ENCODE measurements around the gene KY.
"Not testable (repeated sequence)": the region's sequence is repeated elsewhere in the genome, so short reads cannot be mapped to it uniquely, and the experiment has no call there.

KY gene

DNA sequence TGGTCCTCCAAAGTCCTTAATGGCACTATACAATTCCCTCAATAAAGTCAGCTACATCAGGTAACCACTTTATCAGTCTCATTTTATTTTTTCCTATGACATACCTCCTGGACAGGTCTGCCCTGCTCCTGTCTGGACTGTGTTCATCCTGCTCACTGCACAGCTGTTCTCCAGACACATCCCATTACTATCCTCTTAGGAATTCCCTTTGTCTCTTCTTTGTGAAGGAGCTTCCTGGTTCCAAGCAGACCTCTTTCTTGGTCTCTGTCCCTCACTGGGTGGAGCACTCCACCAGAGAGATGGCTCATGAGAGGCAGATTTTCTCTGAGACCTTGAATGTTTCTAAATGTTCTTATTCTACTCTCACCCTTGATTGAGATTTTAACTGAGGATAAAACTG is 60.1 kb downstream of the KY start:
- H3K4me3 ChIP-seq (ENCODE audit: low read depth in 1 of 2, low read length in 2 of 2): no peak overlapping the region
- H3K4me1 ChIP-seq (ENCODE audit: insufficient read depth, low read length): no peaks in the 10 kb centered on the region
- no peaks in the 10 kb centered on the region for H3K9me3 ChIP-seq (ENCODE audit: low read length)
- H3K9ac ChIP-seq (ENCODE audit: low read length): no peak overlapping the region
- H3K36me3 ChIP-seq (ENCODE audit: insufficient read depth, low read length): no peaks in the 10 kb centered on the region
- no peak overlapping the region for H3K27ac ChIP-seq (ENCODE audit: low read depth, low read length)
- no peaks in the 10 kb centered on the region for H3K27me3 ChIP-seq (ENCODE audit: control insufficient read depth in 1 of 2, insufficient read depth in 2 of 2, low read length in 2 of 2)

DNA sequence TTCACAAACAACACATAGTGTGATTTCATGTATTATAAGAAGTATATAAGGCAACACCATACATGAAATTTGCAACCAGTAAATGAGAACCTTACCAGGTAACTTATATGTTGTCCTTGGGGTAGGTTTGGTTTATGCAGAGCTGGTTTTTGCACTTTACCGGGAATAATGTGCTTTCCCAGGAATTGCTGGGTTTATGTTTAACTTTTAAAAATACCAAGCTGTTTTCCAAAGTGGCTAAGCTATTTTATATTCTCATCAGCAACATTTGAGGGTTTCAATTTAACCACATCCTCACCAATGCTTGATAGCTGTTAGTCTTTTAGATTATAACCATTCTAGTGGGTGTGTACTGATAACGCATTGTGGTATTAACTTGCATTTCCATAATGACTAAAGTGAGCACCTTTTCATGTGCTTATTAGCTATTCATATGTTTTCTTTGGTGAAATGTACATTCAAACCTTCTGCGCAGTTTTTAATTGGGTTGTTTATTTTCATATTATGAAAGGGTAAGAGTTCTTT is 71.6 kb downstream of the KY start:
- H3K9ac ChIP-seq (ENCODE audit: low read length): no peak overlapping the region
- H3K4me1 ChIP-seq (ENCODE audit: insufficient read depth, low read length): no peaks in the 10 kb centered on the region
- no peak overlapping the region for H3K27ac ChIP-seq (ENCODE audit: low read depth, low read length)
- no peak overlapping the region for H3K4me3 ChIP-seq (ENCODE audit: low read depth in 1 of 2, low read length in 2 of 2)
- H3K9me3 ChIP-seq (ENCODE audit: low read length): no peaks in the 10 kb centered on the region
- no peaks in the 10 kb centered on the region for H3K36me3 ChIP-seq (ENCODE audit: insufficient read depth, low read length)
- no peaks in the 10 kb centered on the region for H3K27me3 ChIP-seq (ENCODE audit: control insufficient read depth in 1 of 2, insufficient read depth in 2 of 2, low read length in 2 of 2)

DNA sequence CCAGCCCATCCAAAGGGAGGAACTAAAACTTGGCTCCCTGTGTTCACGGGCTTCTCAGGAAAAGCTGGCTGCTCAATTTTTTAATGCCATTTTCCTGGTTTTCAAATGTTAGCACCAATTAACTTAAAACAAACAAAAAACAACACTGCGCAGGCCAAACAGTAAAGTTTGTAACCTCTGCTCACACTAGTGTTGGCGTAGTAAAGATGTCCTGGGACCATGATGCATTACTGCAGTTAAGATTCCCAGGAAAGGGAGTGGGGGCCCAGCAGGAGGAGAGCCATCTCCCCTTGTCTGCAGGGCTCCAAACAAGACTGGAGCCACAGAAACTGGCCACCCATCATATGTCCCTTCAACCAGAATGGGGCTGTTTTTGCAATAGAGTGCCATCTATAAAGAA is 74.0 kb downstream of the KY start:
- H3K27ac ChIP-seq (ENCODE audit: low read depth, low read length): no peak overlapping the region
- H3K4me1 ChIP-seq (ENCODE audit: insufficient read depth, low read length): no peaks in the 10 kb centered on the region
- H3K4me3 ChIP-seq (ENCODE audit: low read depth in 1 of 2, low read length in 2 of 2): no peak overlapping the region
- no peaks in the 10 kb centered on the region for H3K36me3 ChIP-seq (ENCODE audit: insufficient read depth, low read length)
- H3K9me3 ChIP-seq (ENCODE audit: low read length): no peaks in the 10 kb centered on the region
- H3K9ac ChIP-seq (ENCODE audit: low read length): no peak overlapping the region
- H3K27me3 ChIP-seq (ENCODE audit: control insufficient read depth in 1 of 2, insufficient read depth in 2 of 2, low read length in 2 of 2): no peaks in the 10 kb centered on the region

DNA sequence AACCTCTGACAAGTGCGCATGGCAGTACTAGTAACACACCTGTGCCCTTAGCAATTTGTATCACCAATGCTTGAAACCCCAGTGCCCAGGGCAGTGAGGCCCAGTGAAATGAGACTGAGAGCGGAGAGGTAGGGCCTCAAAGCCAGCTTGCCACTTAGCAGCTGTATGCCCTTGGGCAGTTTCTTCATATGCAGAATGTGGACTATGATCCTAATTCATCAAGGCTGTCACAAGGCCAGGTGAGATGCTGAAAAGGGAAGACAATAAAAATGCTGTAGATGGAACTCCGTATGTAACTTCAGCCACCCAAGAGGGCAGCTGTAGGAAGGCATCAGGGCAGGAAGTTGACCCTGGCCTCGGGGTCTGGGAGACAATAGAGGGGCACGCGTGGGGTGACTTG is 74.4 kb downstream of the KY start:
- no peak overlapping the region for H3K4me3 ChIP-seq (ENCODE audit: low read depth in 1 of 2, low read length in 2 of 2)
- no peaks in the 10 kb centered on the region for H3K27me3 ChIP-seq (ENCODE audit: control insufficient read depth in 1 of 2, insufficient read depth in 2 of 2, low read length in 2 of 2)
- H3K27ac ChIP-seq (ENCODE audit: low read depth, low read length): no peak overlapping the region
- H3K36me3 ChIP-seq (ENCODE audit: insufficient read depth, low read length): no peaks in the 10 kb centered on the region
- H3K9me3 ChIP-seq (ENCODE audit: low read length): no peaks in the 10 kb centered on the region
- H3K9ac ChIP-seq (ENCODE audit: low read length): no peak overlapping the region
- no peaks in the 10 kb centered on the region for H3K4me1 ChIP-seq (ENCODE audit: insufficient read depth, low read length)

DNA sequence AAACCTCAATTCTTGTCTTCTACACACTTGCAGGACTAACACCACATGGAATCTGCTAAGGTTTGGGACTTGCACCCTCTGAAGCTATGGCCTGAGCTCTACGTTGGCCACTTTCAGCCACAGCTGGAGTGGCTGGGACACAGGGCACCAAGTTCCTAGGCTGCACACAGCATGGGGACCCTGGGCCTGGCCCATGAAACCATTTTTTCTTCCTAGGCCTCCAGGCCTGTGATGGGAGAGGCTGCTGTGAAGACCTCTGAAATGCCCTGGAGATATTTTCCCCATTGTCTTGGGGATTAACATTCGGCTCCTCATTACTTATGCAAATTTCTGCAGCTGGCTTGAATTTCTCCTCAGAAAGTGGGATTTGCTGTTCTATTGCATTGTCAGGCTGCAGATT is 80.9 kb downstream of the KY start:
- not testable (repeated sequence) for H3K27me3 ChIP-seq (ENCODE audit: control insufficient read depth in 1 of 2, insufficient read depth in 2 of 2, low read length in 2 of 2); H3K9me3 ChIP-seq (ENCODE audit: low read length); H3K4me1 ChIP-seq (ENCODE audit: insufficient read depth, low read length); H3K9ac ChIP-seq (ENCODE audit: low read length); H3K27ac ChIP-seq (ENCODE audit: low read depth, low read length); H3K36me3 ChIP-seq (ENCODE audit: insufficient read depth, low read length); H3K4me3 ChIP-seq (ENCODE audit: low read depth in 1 of 2, low read length in 2 of 2)

DNA sequence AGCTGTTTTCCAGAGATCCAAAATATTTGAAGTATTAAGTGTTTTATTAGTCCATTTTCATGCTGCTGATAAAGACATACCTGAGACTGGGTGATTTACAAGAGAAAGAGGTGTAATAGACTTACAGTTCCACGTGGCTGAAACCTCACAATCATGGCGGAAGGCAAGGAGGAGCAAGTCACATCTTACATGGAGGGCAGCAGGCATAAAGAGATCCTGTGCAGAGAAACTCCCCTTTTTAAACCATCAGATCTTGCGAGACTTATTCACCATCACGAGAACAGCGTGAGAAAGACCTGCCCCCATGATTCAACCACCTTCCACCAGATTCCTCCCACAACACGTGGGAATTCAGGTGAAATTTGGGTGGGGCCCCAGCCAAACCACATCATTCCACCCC is 82.0 kb downstream of the KY start:
- Histone ChIP-seq H3K36me3 (ENCODE audit: insufficient read depth, low read length) (no peaks in the 10 kb centered on the region), H3K9ac (ENCODE audit: low read length) (no peak overlapping the region), H3K4me1 (ENCODE audit: insufficient read depth, low read length) (no peaks in the 10 kb centered on the region), H3K9me3 (ENCODE audit: low read length) (no peaks in the 10 kb centered on the region), H3K27me3 (ENCODE audit: control insufficient read depth in 1 of 2, insufficient read depth in 2 of 2, low read length in 2 of 2) (no peaks in the 10 kb centered on the region), H3K27ac (ENCODE audit: low read depth, low read length) (no peak overlapping the region), H3K4me3 (ENCODE audit: low read depth in 1 of 2, low read length in 2 of 2) (no peak overlapping the region)

DNA sequence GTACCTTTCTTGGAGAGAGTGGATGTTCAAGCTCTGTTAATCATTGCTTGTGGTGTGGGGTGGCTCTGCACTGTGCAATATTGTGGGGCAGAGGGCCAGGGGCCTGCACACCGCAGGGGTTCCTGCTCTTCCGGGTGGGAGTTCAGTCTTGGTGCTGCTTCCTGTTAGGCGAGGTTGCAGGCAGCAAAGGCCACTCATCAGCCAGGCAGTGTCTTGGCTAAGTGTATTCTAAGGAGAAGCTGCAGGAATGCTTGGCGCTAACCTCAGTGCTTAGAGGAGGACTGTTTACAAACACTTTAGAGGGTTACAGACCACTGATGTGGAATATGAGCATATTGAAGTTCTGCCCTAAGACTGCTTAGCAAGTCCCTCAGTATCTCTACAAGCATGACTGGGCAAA is 83.2 kb downstream of the KY start:
- Histone ChIP-seq H3K9me3 (ENCODE audit: low read length) (no peaks in the 10 kb centered on the region), H3K4me3 (ENCODE audit: low read depth in 1 of 2, low read length in 2 of 2) (no peak overlapping the region), H3K27me3 (ENCODE audit: control insufficient read depth in 1 of 2, insufficient read depth in 2 of 2, low read length in 2 of 2) (no peaks in the 10 kb centered on the region), H3K9ac (ENCODE audit: low read length) (no peak overlapping the region), H3K4me1 (ENCODE audit: insufficient read depth, low read length) (no peaks in the 10 kb centered on the region), H3K27ac (ENCODE audit: low read depth, low read length) (no peak overlapping the region), H3K36me3 (ENCODE audit: insufficient read depth, low read length) (peaks cover 6% of the 10 kb centered on the region)

DNA sequence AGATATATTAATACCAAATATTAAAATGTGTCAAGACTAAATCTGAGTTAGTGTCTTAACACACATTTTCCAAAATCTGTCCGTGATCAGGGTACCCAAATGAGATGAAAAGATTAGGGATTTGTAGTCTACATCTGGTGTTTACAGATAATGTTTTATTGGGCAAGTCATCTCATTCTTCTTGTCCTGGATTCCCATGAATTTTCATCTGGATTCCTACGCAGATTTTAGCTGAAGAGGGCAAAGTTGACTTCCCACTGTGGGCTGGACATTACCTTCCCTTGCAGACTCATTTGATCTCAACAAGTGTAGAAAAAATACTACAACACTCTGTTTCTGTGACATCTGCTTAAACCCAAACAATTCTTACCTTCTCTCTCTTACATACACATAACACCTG is 85.8 kb downstream of the KY start:
- no peak overlapping the region for H3K9ac ChIP-seq (ENCODE audit: low read length)
- H3K27ac ChIP-seq (ENCODE audit: low read depth, low read length): no peak overlapping the region
- no peaks in the 10 kb centered on the region for H3K27me3 ChIP-seq (ENCODE audit: control insufficient read depth in 1 of 2, insufficient read depth in 2 of 2, low read length in 2 of 2)
- no peaks in the 10 kb centered on the region for H3K4me1 ChIP-seq (ENCODE audit: insufficient read depth, low read length)
- no peaks in the 10 kb centered on the region for H3K9me3 ChIP-seq (ENCODE audit: low read length)
- H3K4me3 ChIP-seq (ENCODE audit: low read depth in 1 of 2, low read length in 2 of 2): no peak overlapping the region
- H3K36me3 ChIP-seq (ENCODE audit: insufficient read depth, low read length): peaks cover 8% of the 10 kb centered on the region

DNA sequence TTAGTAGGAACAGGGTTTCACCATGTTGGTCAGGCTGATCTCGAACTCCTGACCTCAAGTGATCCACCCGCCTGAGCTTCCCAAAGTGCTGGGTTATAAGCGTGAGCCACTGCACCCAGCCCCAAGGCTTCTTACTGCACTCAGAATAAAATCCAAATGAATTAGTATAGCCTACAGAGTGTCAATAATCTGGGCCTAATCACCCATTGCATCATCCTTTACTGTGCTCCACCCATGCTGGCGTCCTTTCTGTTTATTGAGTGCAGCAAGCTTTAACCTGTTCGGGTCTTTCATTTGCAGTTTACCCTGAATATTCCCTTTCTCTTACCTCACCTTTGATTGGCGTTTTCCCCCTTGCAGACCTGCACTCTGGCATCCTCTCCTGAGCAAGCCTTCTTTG is 87.2 kb downstream of the KY start:
- no peaks in the 10 kb centered on the region for H3K4me1 ChIP-seq (ENCODE audit: insufficient read depth, low read length)
- no peak overlapping the region for H3K9ac ChIP-seq (ENCODE audit: low read length)
- H3K36me3 ChIP-seq (ENCODE audit: insufficient read depth, low read length): peaks cover 8% of the 10 kb centered on the region
- no peak overlapping the region for H3K4me3 ChIP-seq (ENCODE audit: low read depth in 1 of 2, low read length in 2 of 2)
- no peaks in the 10 kb centered on the region for H3K27me3 ChIP-seq (ENCODE audit: control insufficient read depth in 1 of 2, insufficient read depth in 2 of 2, low read length in 2 of 2)
- H3K27ac ChIP-seq (ENCODE audit: low read depth, low read length): no peak overlapping the region
- no peaks in the 10 kb centered on the region for H3K9me3 ChIP-seq (ENCODE audit: low read length)

DNA sequence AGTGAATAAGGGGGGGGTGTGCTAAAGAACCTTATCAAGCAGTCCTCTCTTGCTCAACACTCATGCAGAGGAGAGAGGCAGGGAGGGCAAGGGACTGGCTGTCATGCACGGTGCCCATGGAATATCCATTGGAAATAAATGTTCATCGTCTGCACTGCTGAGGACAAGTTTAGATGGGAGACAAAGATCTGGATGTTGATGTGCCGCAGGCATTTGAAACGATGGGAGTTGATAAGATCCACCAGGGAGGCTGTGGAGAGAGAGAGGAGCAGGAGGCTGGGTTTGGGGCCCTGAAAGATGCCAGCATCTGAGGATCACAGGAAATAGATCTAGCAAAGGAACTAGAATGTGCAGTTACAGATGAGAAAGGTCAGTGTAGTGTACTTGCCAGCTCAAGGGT is 88.8 kb downstream of the KY start:
- Histone ChIP-seq H3K27me3 (ENCODE audit: control insufficient read depth in 1 of 2, insufficient read depth in 2 of 2, low read length in 2 of 2) (no peaks in the 10 kb centered on the region), H3K9me3 (ENCODE audit: low read length) (no peaks in the 10 kb centered on the region), H3K4me1 (ENCODE audit: insufficient read depth, low read length) (no peaks in the 10 kb centered on the region), H3K27ac (ENCODE audit: low read depth, low read length) (no peak overlapping the region), H3K4me3 (ENCODE audit: low read depth in 1 of 2, low read length in 2 of 2) (no peak overlapping the region), H3K36me3 (ENCODE audit: insufficient read depth, low read length) (peaks cover 8% of the 10 kb centered on the region), H3K9ac (ENCODE audit: low read length) (no peak overlapping the region)

DNA sequence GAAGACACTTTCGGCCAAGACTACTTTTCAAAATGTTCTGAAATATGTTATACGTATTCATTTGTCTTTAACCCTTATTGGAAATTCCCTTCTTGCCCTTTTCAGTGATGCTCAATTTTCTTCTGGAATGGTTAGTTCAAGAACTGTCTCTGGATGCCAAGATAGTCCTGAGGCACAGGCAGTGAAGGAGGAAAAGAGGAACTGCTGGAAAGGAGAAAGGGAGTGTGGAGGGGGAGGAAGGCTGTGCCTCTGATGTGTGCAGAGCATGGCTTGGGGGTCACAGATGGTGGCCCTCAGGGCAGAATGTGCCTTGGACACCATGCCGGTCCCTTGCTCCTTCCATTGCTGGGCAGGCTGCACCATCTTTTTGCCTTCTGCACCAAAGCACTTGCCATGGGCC is 91.2 kb downstream of the KY start:
- Histone ChIP-seq H3K9ac (ENCODE audit: low read length) (no peak overlapping the region), H3K36me3 (ENCODE audit: insufficient read depth, low read length) (peaks cover 8% of the 10 kb centered on the region), H3K4me3 (ENCODE audit: low read depth in 1 of 2, low read length in 2 of 2) (no peak overlapping the region), H3K27ac (ENCODE audit: low read depth, low read length) (no peak overlapping the region), H3K4me1 (ENCODE audit: insufficient read depth, low read length) (no peaks in the 10 kb centered on the region), H3K27me3 (ENCODE audit: control insufficient read depth in 1 of 2, insufficient read depth in 2 of 2, low read length in 2 of 2) (no peaks in the 10 kb centered on the region), H3K9me3 (ENCODE audit: low read length) (no peaks in the 10 kb centered on the region)
